ENCODE data around the gene PTPRK.

- TF ChIP-seq POLR2A (IDR thresholded peaks at IDR 0.05), result no peak
- no peak for TF ChIP-seq CTCF (IDR thresholded peaks at IDR 0.05)
These were observed 82.0 kb downstream of the PTPRK start for GRCh38 chr6:128438393-128438792.
